RPMI7951 (cell line): ENCODE measurements around the gene ANKRD42. TPM values are rescaled to one million over a fixed set of nuclear protein-coding genes. Genes with fewer than 3 reads are reported as not detected.

ENCODE experiments used
- DNase-seq: peaks from one replicate; pipeline ENCODE4 v3.0.0-alpha.2; 2012; ENCODE audit warnings: low read depth
- total RNA-seq: library from RNA; depleted of rRNA; stranded (reverse); fragments of >200 nt; shearing (Covaris generic); gene quantifications from 2 replicates; pipeline ENCODE4 v1.2.3, GENCODE V29; 2014; rRNA removed

ANKRD42 gene
- total RNA-seq, 1 experiment from 2014 or later = 5.8 TPM

GRCh38 chr11:83287631-83288030, 94.1 kb downstream of the ANKRD42 start:
- DNase-seq = no peak

- DNase-seq = peak; percentile 70
These were observed 99.4 kb downstream of the ANKRD42 start for GRCh38 chr11:83292709-83293456.

- DNase-seq = no peak
These were observed 99.9 kb downstream of the ANKRD42 start for GRCh38 chr11:83293457-83293774.

GRCh38 chr11:83294208-83294607, 100.7 kb downstream of the ANKRD42 start:
- no peak for DNase-seq

Other genes starting within 250 kb of the ANKRD42 start
- 15.9 and 16.0 TPM in 2 replicates for gene RAB30, start 121.8 kb upstream of the ANKRD42 start, total RNA-seq
- gene PCF11, start 36.6 kb upstream of the ANKRD42 start, total RNA-seq = 16.6 and 18.9 TPM in 2 replicates
- gene CCDC90B, start 92.7 kb downstream of the ANKRD42 start, total RNA-seq = 71.1 and 72.8 TPM in 2 replicates